Measurements from ENCODE around the gene PTN.

- TF ChIP-seq ZNF212 (CRISPR knock-in tag; IDR thresholded peaks at IDR 0.05) (no peak), MAX (CRISPR knock-in tag; IDR thresholded peaks at IDR 0.05) (no peak), CTCF (IDR thresholded peaks at IDR 0.05 in 2 of 3, conservative IDR thresholded peaks at IDR 0.05 in 1 of 3; ENCODE audit: insufficient read depth in 2 of 3, low read depth in 1 of 3, low read length in 3 of 3) (no peak), BACH1 (tag; IDR thresholded peaks at IDR 0.05) (no peak), ARNT (IDR thresholded peaks at IDR 0.05) (no peak)
Measured at GRCh38 chr7:137306748-137307147, 36.8 kb downstream of the PTN start.
